Fibroblast of the aortic adventitia (primary cell): Measurements from ENCODE around the gene RAB11B. TPM values are rescaled to one million over a fixed set of nuclear protein-coding genes. Genes with fewer than 3 reads are reported as not detected.
"Not testable (repeated sequence)": the region's sequence is repeated elsewhere in the genome, so short reads cannot be mapped to it uniquely, and the experiment has no call there.

Source experiments
- DNase-seq: peaks from one replicate; pipeline ENCODE4 v3.0.0-alpha.2; 2010; ENCODE audit warnings: low read depth
- H3K4me3 ChIP-seq: 2 replicates; pipeline ENCODE4 v1.5.1; 2011; ENCODE audit warnings: low read depth, mild to moderate bottlenecking, control low read depth, low read length, moderate library complexity
- CTCF ChIP-seq: IDR thresholded peaks from 2 replicates; pipeline ENCODE4 v1.5.1; 2011; ENCODE audit warnings: mild to moderate bottlenecking, low read length, control low read depth, inconsistent platforms; ENCODE audit not compliant: insufficient read depth
- total RNA-seq: library from RNA; depleted of rRNA; stranded (reverse); fragments of >200 nt; gene quantifications from 2 replicates; pipeline ENCODE4 v1.2.3, GENCODE V29; 2012; ENCODE audit warnings: low replicate concordance

The RAB11B gene
- total RNA-seq, 1 donor: 15.7 TPM

GRCh38 chr19:8430650-8431049, 40.5 kb downstream of the RAB11B start:
- H3K4me3 ChIP-seq: no peak overlapping the region
- no peak for TF ChIP-seq CTCF
- DNase-seq: no peak

- DNase-seq: no peak
- TF ChIP-seq CTCF: no peak
These were observed 48.1 kb downstream of the RAB11B start for GRCh38 chr19:8438236-8438635.

GRCh38 chr19:8441725-8442544, 51.8 kb downstream of the RAB11B start:
- H3K4me3 ChIP-seq: no peak overlapping the region
- no peak for TF ChIP-seq CTCF
- no peak for DNase-seq

More at GRCh38 chr19:8438236-8438635, 48.1 kb downstream of the RAB11B start:
- H3K4me3 ChIP-seq: no peak overlapping the region

GRCh38 chr19:8444140-8444676, 54.0 kb downstream of the RAB11B start:
- peak overlapping the region; percentile 66 for H3K4me3 ChIP-seq
- not testable (repeated sequence) for DNase-seq

- DNase-seq: peak; percentile 96
- TF ChIP-seq CTCF: no peak
- peak within 1 kb of the TSS; percentile 87 for H3K4me3 ChIP-seq
These were observed 54.7 kb downstream of the RAB11B start, which contains the start of gene HNRNPM for GRCh38 chr19:8444677-8445487. Gene HNRNPM (plus strand): TSS chr19:8444975. CDS start chr19:8444999, 24 bp downstream.

GRCh38 chr19:8445488-8446001, 55.4 kb downstream of the RAB11B start:
- no peak for TF ChIP-seq CTCF
- DNase-seq: no peak
- H3K4me3 ChIP-seq: peak overlapping the region; percentile 87
